SKM-1 (cell line): ENCODE data around the gene PLEKHA8.
A peak's percentile ranks its signal among the peaks of the same experiment; 100 is the strongest.

Source experiments
- DNase-seq: peaks from one replicate; lab custom pipeline; 2025; ENCODE audit not compliant: unreplicated experiment; lab: John Stamatoyannopoulos, UW

Gene PLEKHA8

GRCh38 chr7:30028216-30028748, at the start of gene PLEKHA8:
PLEKHA8 (plus strand) TSS chr7:30028412; CDS start chr7:30028763, 351 bp downstream.
- DNase-seq, result peak; percentile 73

- DNase-seq, result no peak
Observed at GRCh38 chr7:29980151-29980550, 48.1 kb upstream of the PLEKHA8 start.

GRCh38 chr7:29987083-29987482, 41.1 kb upstream of the PLEKHA8 start:
- DNase-seq, result no peak

GRCh38 chr7:29987811-29988317, 40.3 kb upstream of the PLEKHA8 start:
- DNase-seq, result peak; percentile 17

GRCh38 chr7:29988424-29989256, 39.6 kb upstream of the PLEKHA8 start:
- peak; percentile 11 for DNase-seq

- no peak for DNase-seq
Observed at GRCh38 chr7:29989257-29989995, 38.8 kb upstream of the PLEKHA8 start, which contains the start of gene SCRN1. SCRN1 (minus strand) TSS chr7:29989801; CDS start chr7:29969067, 20,734 bp downstream.

GRCh38 chr7:29990931-29991330, 37.3 kb upstream of the PLEKHA8 start:
- DNase-seq, result no peak

GRCh38 chr7:29991937-29992336, 36.3 kb upstream of the PLEKHA8 start:
- DNase-seq, result no peak

- no peak for DNase-seq
Observed at GRCh38 chr7:29993140-29993539, 35.1 kb upstream of the PLEKHA8 start.

- no peak for DNase-seq
Observed at GRCh38 chr7:29995652-29996051, 32.6 kb upstream of the PLEKHA8 start.

GRCh38 chr7:29996321-29996720, 31.9 kb upstream of the PLEKHA8 start:
- DNase-seq, result no peak

- DNase-seq, result no peak
Observed at GRCh38 chr7:29998489-29998888, 29.7 kb upstream of the PLEKHA8 start.

- DNase-seq, result no peak
Observed at GRCh38 chr7:30001998-30002397, 26.2 kb upstream of the PLEKHA8 start.

GRCh38 chr7:30003098-30003497, 25.1 kb upstream of the PLEKHA8 start:
- no peak for DNase-seq

GRCh38 chr7:30005464-30005863, 22.7 kb upstream of the PLEKHA8 start:
- DNase-seq, result no peak

- DNase-seq, result no peak
Observed at GRCh38 chr7:30010021-30010420, 18.2 kb upstream of the PLEKHA8 start.

GRCh38 chr7:30012757-30013156, 15.5 kb upstream of the PLEKHA8 start:
- DNase-seq, result no peak

- DNase-seq, result no peak
Observed at GRCh38 chr7:30018451-30018850, 9.8 kb upstream of the PLEKHA8 start.

- DNase-seq, result no peak
Observed at GRCh38 chr7:30019387-30019786, 8.8 kb upstream of the PLEKHA8 start.

GRCh38 chr7:30019960-30020359, 8.3 kb upstream of the PLEKHA8 start:
- DNase-seq, result no peak

- DNase-seq, result no peak
Observed at GRCh38 chr7:30020535-30020934, 7.7 kb upstream of the PLEKHA8 start.

GRCh38 chr7:30022991-30023390, 5.2 kb upstream of the PLEKHA8 start:
- no peak for DNase-seq
